SK-N-SH (cell line): ENCODE results near the gene TNFRSF19. TPM values are rescaled to one million over a fixed set of nuclear protein-coding genes. Genes with fewer than 3 reads are reported as not detected.

ENCODE experiments used
- CTCF ChIA-PET: fragments of 300-600, 350-600 bp; formaldehyde crosslinking; extraction: SDS; loops from one replicate; lab custom pipeline; 2021; lab: Yijun Ruan, JAX
- POLR2A ChIA-PET: fragments of 350-600 bp; sonication (Branson Sonifier 250); formaldehyde crosslinking; extraction: SDS; loops from one replicate; lab custom pipeline; 2020; ENCODE audit warnings: antibody characterized with exemption, inconsistent platforms; lab: Yijun Ruan, JAX
- DNase-seq: peaks from one replicate; pipeline ENCODE4 v3.0.0; 2012
- H2AFZ ChIP-seq: fragments of 200-600 bp; sonication (generic); 2 replicates; pipeline ENCODE4 v1.8.1; 2016; ENCODE audit warnings: antibody characterized with exemption, mild to moderate bottlenecking, low read depth
- H3F3A ChIP-seq: fragments of 200-600 bp; sonication (generic); replicated peaks from 2 replicates; pipeline ENCODE3; 2016; ENCODE audit warnings: antibody characterized with exemption, mild to moderate bottlenecking; ENCODE audit not compliant: insufficient read depth
- H3K27ac ChIP-seq, 2 experiments: fragments of 200-500 bp in 1 of 2; fragments of 200-600 bp in 1 of 2; sonication (Bioruptor generic) in 1 of 2; sonication (generic), shearing (Covaris generic) in 1 of 2; 2 replicates each; pipeline versions ENCODE4 v1.5.1 to v1.6.1; 2014 to 2016; ENCODE audit warnings: low read depth in 2 of 2, inconsistent platforms in 1 of 2, low read length in 1 of 2, mild to moderate bottlenecking in 1 of 2, mixed read lengths in 1 of 2
- H3K27me3 ChIP-seq: fragments of 200-600 bp; sonication (generic), shearing (Covaris generic); 2 replicates; pipeline ENCODE4 v1.6.1; 2016; ENCODE audit warnings: mixed run types; ENCODE audit not compliant: insufficient read depth
- H3K36me3 ChIP-seq, 2 experiments: fragments of 200-500 bp in 1 of 2; fragments of 200-600 bp in 1 of 2; sonication (Bioruptor generic) in 1 of 2; sonication (generic) in 1 of 2; replicated peaks in 1 of 2; 2 replicates each; pipeline versions ENCODE3 to v1.5.1; 2014 to 2016; ENCODE audit warnings: low read length in 1 of 2, mild to moderate bottlenecking in 1 of 2; ENCODE audit not compliant: insufficient read depth in 2 of 2, control insufficient read depth in 1 of 2
- H3K4me1 ChIP-seq, 2 experiments: fragments of 200-500 bp in 1 of 2; fragments of 200-600 bp in 1 of 2; sonication (Bioruptor generic) in 1 of 2; sonication (generic), shearing (Covaris generic) in 1 of 2; 2 replicates each; pipeline versions ENCODE4 v1.5.1 to v1.6.1; 2014 to 2016; ENCODE audit warnings: low read depth in 1 of 2, low read length in 1 of 2, mixed run types in 1 of 2; ENCODE audit not compliant: insufficient read depth in 2 of 2, control insufficient read depth in 1 of 2
- H3K4me2 ChIP-seq: fragments of 200-600 bp; sonication (generic), shearing (Covaris generic); 2 replicates; pipeline ENCODE4 v1.6.1; 2017; ENCODE audit warnings: mixed run types
- H3K4me3 ChIP-seq, 2 experiments: fragments of 200-500 bp in 1 of 2; fragments of 200-600 bp in 1 of 2; sonication (Bioruptor generic) in 1 of 2; sonication (generic), shearing (Covaris generic) in 1 of 2; 2 replicates each; pipeline versions ENCODE4 v1.5.1 to v1.8.1; 2014 to 2016; ENCODE audit warnings: low read depth in 2 of 2, inconsistent platforms in 1 of 2, low read length in 1 of 2, mild to moderate bottlenecking in 1 of 2, mixed read lengths in 1 of 2, moderate library complexity in 1 of 2
- H3K79me2 ChIP-seq: fragments of 200-600 bp; sonication (generic); 2 replicates; pipeline ENCODE4 v1.8.1; 2017; ENCODE audit warnings: mild to moderate bottlenecking; ENCODE audit not compliant: insufficient read depth
- H3K9ac ChIP-seq: fragments of 200-600 bp; sonication (generic); 2 replicates; pipeline ENCODE4 v1.6.1; 2017; ENCODE audit warnings: mixed run types
- H3K9me2 ChIP-seq: fragments of 200-600 bp; sonication (generic); 2 replicates; pipeline ENCODE4 v1.6.1; 2017; ENCODE audit warnings: mixed run types
- H3K9me3 ChIP-seq: fragments of 200-600 bp; sonication (generic); 2 replicates; pipeline ENCODE4 v1.6.1; 2017; ENCODE audit warnings: mixed run types, mild to moderate bottlenecking, moderate library complexity
- H4K20me1 ChIP-seq: fragments of 200-600 bp; sonication (generic); 2 replicates; pipeline ENCODE4 v1.6.1; 2017; ENCODE audit warnings: mild to moderate bottlenecking, mixed run types; ENCODE audit not compliant: insufficient read depth
- CHD2 ChIP-seq: fragments of 150-350 bp; IDR thresholded peaks from 2 replicates; pipeline ENCODE4 v1.6.1; 2018; ENCODE audit warnings: low read length; ENCODE audit not compliant: partially characterized antibody
- ELF1 ChIP-seq: IDR thresholded peaks from 2 replicates; pipeline ENCODE4 v1.4.0; 2012
- EP300 ChIP-seq, 2 experiments: IDR thresholded peaks; 2 replicates each; pipeline versions ENCODE4 v1.4.0 to v1.6.1; 2012; ENCODE audit warnings: borderline replicate concordance in 1 of 2, low read depth in 1 of 2, low read length in 1 of 2
- GATA2 ChIP-seq: sonication (generic); formaldehyde crosslinking; IDR thresholded peaks from 2 replicates; pipeline ENCODE4 v1.5.0; 2020; ENCODE audit warnings: mild to moderate bottlenecking, missing genetic modification reagents
- MXI1 ChIP-seq: IDR thresholded peaks from 2 replicates; pipeline ENCODE4 v1.6.1; 2012; ENCODE audit warnings: mild to moderate bottlenecking, low read depth, low read length, improper control_type of control experiment
- NFIC ChIP-seq: IDR thresholded peaks from 2 replicates; pipeline ENCODE4 v1.4.0; 2012; ENCODE audit warnings: borderline replicate concordance
- NRF1 ChIP-seq: IDR thresholded peaks from 2 replicates; pipeline ENCODE4 v1.6.1; 2012; ENCODE audit warnings: low read depth, mild to moderate bottlenecking, low read length
- POLR2AphosphoS5 ChIP-seq: IDR thresholded peaks from 2 replicates; pipeline ENCODE4 v1.6.1; 2012; ENCODE audit warnings: low read depth, low read length
- RCOR1 ChIP-seq: fragments of 150-350 bp; IDR thresholded peaks from 2 replicates; pipeline ENCODE4 v1.6.1; 2017; ENCODE audit warnings: antibody characterized with exemption, low read length
- RXRA ChIP-seq: IDR thresholded peaks from 2 replicates; pipeline ENCODE4 v1.4.0; 2012; ENCODE audit warnings: low read depth, mild to moderate bottlenecking, borderline replicate concordance
- SMC3 ChIP-seq: IDR thresholded peaks from 2 replicates; pipeline ENCODE4 v1.6.1; 2012; ENCODE audit warnings: low read depth, low read length, improper control_type of control experiment
- TCF12 ChIP-seq: IDR thresholded peaks from 2 replicates; pipeline ENCODE4 v1.4.0; 2012
- WGBS: methylation state at CpG from one replicate; pipeline ENCODE4 v1.1.6; 2017; ENCODE audit warnings: low lambda C conversion rate; 5-methylcytosine and 5-hydroxymethylcytosine counted together
- polyA plus RNA-seq, 3 experiments: library from polyadenylated mRNA; depleted of rRNA; stranded (reverse); fragments of >200 nt; gene quantifications; 2 replicates each; pipeline ENCODE4 v1.2.3, GENCODE V29; 2012
- TF ChIP-seq, protein P1 (sequence below): fragments of 150-350 bp; IDR thresholded peaks from 2 replicates; pipeline ENCODE4 v1.6.1; 2016; ENCODE audit warnings: mild to moderate bottlenecking, low read depth, low read length
- TF ChIP-seq, protein P2 (sequence below): IDR thresholded peaks from 2 replicates; pipeline ENCODE4 v1.6.1; 2012; ENCODE audit warnings: mild to moderate bottlenecking, low read depth, low read length, moderate library complexity

Gene TNFRSF19
- polyA plus RNA-seq, 1 of the 3 experiments (the other 2 are of a cell fraction): 4.6 TPM

DNA sequence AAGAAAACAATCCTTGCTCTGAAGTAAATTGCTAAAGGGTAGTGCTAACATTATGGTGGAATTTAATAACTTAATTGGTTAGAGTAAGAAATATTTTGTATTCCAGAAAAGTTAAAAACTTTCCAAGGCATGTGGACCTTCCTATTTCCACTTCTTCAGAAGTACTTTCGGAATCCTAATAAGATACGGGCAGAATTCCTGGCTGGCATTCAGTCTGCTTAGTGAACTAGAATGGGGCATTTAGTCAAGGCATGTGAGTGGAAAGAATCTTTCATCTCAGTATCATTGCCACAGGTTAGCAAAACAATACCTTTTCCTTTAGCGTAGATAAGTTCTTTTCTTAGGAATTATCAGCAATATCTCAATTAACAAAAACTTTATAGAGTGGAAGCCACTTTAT lies 85.1 kb downstream of the TNFRSF19 start (continued):
- TF ChIP-seq, protein P1, sequence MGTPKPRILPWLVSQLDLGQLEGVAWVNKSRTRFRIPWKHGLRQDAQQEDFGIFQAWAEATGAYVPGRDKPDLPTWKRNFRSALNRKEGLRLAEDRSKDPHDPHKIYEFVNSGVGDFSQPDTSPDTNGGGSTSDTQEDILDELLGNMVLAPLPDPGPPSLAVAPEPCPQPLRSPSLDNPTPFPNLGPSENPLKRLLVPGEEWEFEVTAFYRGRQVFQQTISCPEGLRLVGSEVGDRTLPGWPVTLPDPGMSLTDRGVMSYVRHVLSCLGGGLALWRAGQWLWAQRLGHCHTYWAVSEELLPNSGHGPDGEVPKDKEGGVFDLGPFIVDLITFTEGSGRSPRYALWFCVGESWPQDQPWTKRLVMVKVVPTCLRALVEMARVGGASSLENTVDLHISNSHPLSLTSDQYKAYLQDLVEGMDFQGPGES: no peak
- TF ChIP-seq, protein P2, sequence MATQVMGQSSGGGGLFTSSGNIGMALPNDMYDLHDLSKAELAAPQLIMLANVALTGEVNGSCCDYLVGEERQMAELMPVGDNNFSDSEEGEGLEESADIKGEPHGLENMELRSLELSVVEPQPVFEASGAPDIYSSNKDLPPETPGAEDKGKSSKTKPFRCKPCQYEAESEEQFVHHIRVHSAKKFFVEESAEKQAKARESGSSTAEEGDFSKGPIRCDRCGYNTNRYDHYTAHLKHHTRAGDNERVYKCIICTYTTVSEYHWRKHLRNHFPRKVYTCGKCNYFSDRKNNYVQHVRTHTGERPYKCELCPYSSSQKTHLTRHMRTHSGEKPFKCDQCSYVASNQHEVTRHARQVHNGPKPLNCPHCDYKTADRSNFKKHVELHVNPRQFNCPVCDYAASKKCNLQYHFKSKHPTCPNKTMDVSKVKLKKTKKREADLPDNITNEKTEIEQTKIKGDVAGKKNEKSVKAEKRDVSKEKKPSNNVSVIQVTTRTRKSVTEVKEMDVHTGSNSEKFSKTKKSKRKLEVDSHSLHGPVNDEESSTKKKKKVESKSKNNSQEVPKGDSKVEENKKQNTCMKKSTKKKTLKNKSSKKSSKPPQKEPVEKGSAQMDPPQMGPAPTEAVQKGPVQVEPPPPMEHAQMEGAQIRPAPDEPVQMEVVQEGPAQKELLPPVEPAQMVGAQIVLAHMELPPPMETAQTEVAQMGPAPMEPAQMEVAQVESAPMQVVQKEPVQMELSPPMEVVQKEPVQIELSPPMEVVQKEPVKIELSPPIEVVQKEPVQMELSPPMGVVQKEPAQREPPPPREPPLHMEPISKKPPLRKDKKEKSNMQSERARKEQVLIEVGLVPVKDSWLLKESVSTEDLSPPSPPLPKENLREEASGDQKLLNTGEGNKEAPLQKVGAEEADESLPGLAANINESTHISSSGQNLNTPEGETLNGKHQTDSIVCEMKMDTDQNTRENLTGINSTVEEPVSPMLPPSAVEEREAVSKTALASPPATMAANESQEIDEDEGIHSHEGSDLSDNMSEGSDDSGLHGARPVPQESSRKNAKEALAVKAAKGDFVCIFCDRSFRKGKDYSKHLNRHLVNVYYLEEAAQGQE: no peak
- TF ChIP-seq RXRA (no peak), SMC3 (no peak), ELF1 (no peak)

- no peak overlapping the region for H3K4me3 ChIP-seq
- CTCF ChIA-PET: no interaction called here
- no peaks in the 10 kb centered on the region for H3K9me3 ChIP-seq
- no peak overlapping the region for H2AFZ ChIP-seq
- POLR2A ChIA-PET: interaction anchor here (0.9 to 1.1 kb wide), 2 partner anchors 48 to 86 kb away, joined by 3 read pairs; partner anchors contain the start of gene TNFRSF19
- no peaks in the 10 kb centered on the region for H3K9me2 ChIP-seq
- H3K27ac ChIP-seq: peak overlapping the region; percentile 2 to 87; a peak in 3 of 4 replicates
- H3K4me2 ChIP-seq: peak overlapping the region; percentile 32; the same call in 1 of the 2 replicates
- no peak overlapping the region for H3K9ac ChIP-seq
- TF ChIP-seq POLR2AphosphoS5 (peak; percentile 45; the same call in 1 of the 2 replicates), EP300 (IDR thresholded peaks at IDR 0.05; ENCODE audit: borderline replicate concordance in 1 of 2, low read depth in 1 of 2, low read length in 1 of 2) (peak in 1 of 2 experiments; percentile 84; a peak in 2 of 4 replicates), NFIC (no peak), GATA2 (peak; percentile 92), RCOR1 (peak; percentile 96), MXI1 (peak; percentile 23; the same call in 1 of the 2 replicates), TCF12 (peak; percentile 77), CHD2 (peak; percentile 74), NRF1 (no peak)
- no peaks in the 10 kb centered on the region for H3K27me3 ChIP-seq
- 68% methylated on average over 4 of the region's 4 CpGs for WGBS
- H3K4me1 ChIP-seq: peaks cover 0 to 19% of the 10 kb centered on the region in 2 experiments; a peak in 2 of 4 replicates
- no peaks in the 10 kb centered on the region for H3F3A ChIP-seq
- H3K79me2 ChIP-seq: no peaks in the 10 kb centered on the region
- no peaks in the 10 kb centered on the region for H4K20me1 ChIP-seq
- peak; percentile 77 for DNase-seq
- peaks cover 0 to 8% of the 10 kb centered on the region in 2 experiments for H3K36me3 ChIP-seq
Observed at GRCh38 chr13:23656637-23657371, 86.6 kb downstream of the TNFRSF19 start.
